Suprapubic skin (tissue), 4 donors: ENCODE data around the gene TBCEL. TPM values are rescaled to one million over a fixed set of nuclear protein-coding genes. Genes with fewer than 3 reads are reported as not detected.

Source experiments
- DNase-seq, 2 donors: peaks; one replicate each; pipeline ENCODE4 v3.0.0-alpha.2; 2019; ENCODE audit warnings: low spot score in 2 of 2
- H3K27ac ChIP-seq: fragments of 200-600 bp; sonication (generic); one replicate; pipeline ENCODE4 v1.5.1; 2019
- H3K27me3 ChIP-seq: fragments of 200-600 bp; sonication (generic); one replicate; pipeline ENCODE4 v1.5.1; 2019
- H3K36me3 ChIP-seq: fragments of 200-600 bp; sonication (generic); one replicate; pipeline ENCODE4 v1.5.1; 2019
- H3K4me1 ChIP-seq: fragments of 200-600 bp; sonication (generic); one replicate; pipeline ENCODE4 v1.5.1; 2019
- H3K4me3 ChIP-seq: fragments of 200-600 bp; sonication (generic); one replicate; pipeline ENCODE4 v1.5.1; 2019; ENCODE audit warnings: mild to moderate bottlenecking
- H3K9me3 ChIP-seq: fragments of 200-600 bp; sonication (generic); one replicate; pipeline ENCODE4 v1.5.1; 2019
- EP300 ChIP-seq: sonication (generic); formaldehyde crosslinking; IDR thresholded peaks from one replicate; pipeline ENCODE4 v1.6.1; 2017; ENCODE audit warnings: antibody characterized with exemption
- POLR2A ChIP-seq, 2 donors: fragments of 450-650 bp; IDR thresholded peaks; one replicate each; pipeline ENCODE4 v1.6.1; 2017; ENCODE audit warnings: antibody characterized with exemption in 2 of 2, mild to moderate bottlenecking in 2 of 2, moderate library complexity in 2 of 2
- POLR2AphosphoS5 ChIP-seq, 3 donors: sonication (generic); formaldehyde crosslinking; IDR thresholded peaks; one replicate each; pipeline ENCODE4 v1.6.1; 2017; ENCODE audit warnings: antibody characterized with exemption in 3 of 3
- WGBS: methylation state at CpG from one replicate; pipeline ENCODE4 v1.1.5; 2018; 5-methylcytosine and 5-hydroxymethylcytosine counted together
- total RNA-seq, 4 donors: library from RNA; depleted of rRNA; stranded (reverse); fragments of >200 nt; gene quantifications; one replicate each; pipeline ENCODE4 v1.1.0, GENCODE V29; 2016
- TF ChIP-seq, protein P1 (sequence below), 2 donors: fragments of 200-600 bp in 1 of 2; fragments of 450-650 bp in 1 of 2; sonication (generic) in 1 of 2; IDR thresholded peaks; one replicate each; pipeline ENCODE4 v1.5.1; 2016 to 2019; ENCODE audit warnings: antibody characterized with exemption in 2 of 2, mild to moderate bottlenecking in 1 of 2, moderate library complexity in 1 of 2

TBCEL gene
- total RNA-seq, 4 donors from 2014 or later = 5.7 to 14.2 (median 9.5) TPM

DNA sequence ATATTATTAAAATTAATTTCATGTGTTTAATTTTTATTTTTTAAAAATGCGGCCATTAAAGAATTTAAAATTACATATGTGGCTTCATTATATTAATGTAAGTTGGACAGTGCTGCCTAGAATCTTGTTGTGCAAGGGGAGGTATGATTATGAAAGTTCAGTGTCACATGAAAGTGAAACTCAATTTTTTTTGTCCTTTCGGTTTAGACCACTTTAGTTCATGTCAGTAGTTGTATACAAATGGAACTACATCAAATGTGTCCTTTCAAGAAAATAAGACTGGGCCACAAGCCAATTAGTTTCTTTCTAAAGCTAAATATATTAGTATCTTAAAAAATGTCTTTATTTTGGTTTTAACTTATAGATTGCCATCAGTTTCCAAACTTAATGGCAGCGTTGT, 35.7 kb downstream of the TBCEL start:
- H3K36me3 ChIP-seq = peaks cover 48% of the 10 kb centered on the region

DNA sequence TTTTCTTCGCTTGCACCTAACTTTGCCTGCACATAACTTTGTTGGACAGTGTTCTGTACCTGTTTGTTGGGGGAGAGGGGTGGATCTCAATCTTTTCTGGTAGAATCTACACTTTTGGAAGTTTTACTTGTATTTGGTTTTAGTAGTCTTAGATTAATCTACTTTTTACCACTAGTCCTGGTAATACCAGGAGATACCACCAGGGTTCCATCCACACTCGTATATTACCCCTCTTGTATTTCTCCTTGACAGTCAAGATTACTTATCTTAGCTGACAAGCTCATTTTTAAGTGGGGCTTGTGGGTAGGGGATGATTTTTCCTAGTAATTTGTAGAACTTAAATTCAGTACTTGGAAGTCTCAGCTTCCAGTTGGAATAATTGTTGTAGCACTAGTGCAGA, 39.8 kb downstream of the TBCEL start:
- Histone ChIP-seq H3K27ac (no peak overlapping the region), H3K36me3 (peaks cover 35% of the 10 kb centered on the region), H3K9me3 (no peaks in the 10 kb centered on the region), H3K4me3 (no peak overlapping the region), H3K4me1 (no peaks in the 10 kb centered on the region), H3K27me3 (no peaks in the 10 kb centered on the region)
- no peak for DNase-seq
- TF ChIP-seq, protein P1, sequence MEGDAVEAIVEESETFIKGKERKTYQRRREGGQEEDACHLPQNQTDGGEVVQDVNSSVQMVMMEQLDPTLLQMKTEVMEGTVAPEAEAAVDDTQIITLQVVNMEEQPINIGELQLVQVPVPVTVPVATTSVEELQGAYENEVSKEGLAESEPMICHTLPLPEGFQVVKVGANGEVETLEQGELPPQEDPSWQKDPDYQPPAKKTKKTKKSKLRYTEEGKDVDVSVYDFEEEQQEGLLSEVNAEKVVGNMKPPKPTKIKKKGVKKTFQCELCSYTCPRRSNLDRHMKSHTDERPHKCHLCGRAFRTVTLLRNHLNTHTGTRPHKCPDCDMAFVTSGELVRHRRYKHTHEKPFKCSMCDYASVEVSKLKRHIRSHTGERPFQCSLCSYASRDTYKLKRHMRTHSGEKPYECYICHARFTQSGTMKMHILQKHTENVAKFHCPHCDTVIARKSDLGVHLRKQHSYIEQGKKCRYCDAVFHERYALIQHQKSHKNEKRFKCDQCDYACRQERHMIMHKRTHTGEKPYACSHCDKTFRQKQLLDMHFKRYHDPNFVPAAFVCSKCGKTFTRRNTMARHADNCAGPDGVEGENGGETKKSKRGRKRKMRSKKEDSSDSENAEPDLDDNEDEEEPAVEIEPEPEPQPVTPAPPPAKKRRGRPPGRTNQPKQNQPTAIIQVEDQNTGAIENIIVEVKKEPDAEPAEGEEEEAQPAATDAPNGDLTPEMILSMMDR (IDR thresholded peaks at IDR 0.05) = no peak
- TF ChIP-seq EP300 (no peak), POLR2A (IDR thresholded peaks at IDR 0.05) (no peak), POLR2AphosphoS5 (IDR thresholded peaks at IDR 0.05) (no peak)
- 91% methylated on average over 2 of the region's 2 CpGs for WGBS

More for the DNA sequence above, 35.7 kb downstream of the TBCEL start:
- TF ChIP-seq EP300 (no peak), POLR2A (IDR thresholded peaks at IDR 0.05) (no peak), POLR2AphosphoS5 (IDR thresholded peaks at IDR 0.05) (no peak)
- TF ChIP-seq, protein P1 (IDR thresholded peaks at IDR 0.05) = no peak
- no peak for DNase-seq
- Histone ChIP-seq H3K4me1 (no peaks in the 10 kb centered on the region), H3K4me3 (no peak overlapping the region), H3K27ac (no peak overlapping the region), H3K9me3 (no peaks in the 10 kb centered on the region), H3K27me3 (no peaks in the 10 kb centered on the region)
- WGBS = 90% methylated on average over 3 of the region's 3 CpGs

DNA sequence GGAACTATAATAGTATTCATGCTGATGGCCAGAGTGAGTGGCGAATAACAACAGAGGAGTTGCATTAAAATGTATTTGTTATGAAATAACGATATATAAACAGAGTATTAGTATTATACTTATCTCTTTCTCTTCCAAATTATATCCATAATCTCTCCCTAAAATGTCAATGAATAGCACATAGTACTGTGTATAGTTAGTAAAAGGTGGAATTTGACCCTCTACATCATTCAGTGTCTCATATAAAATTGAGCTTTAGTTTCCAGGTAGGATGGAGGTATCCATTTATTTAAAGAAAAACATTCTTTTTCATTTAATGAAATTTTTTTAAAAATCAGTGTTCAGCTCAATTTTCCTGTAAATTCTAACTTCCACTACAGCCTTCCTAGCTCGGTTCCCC, 42.7 kb downstream of the TBCEL start:
- TF ChIP-seq POLR2A (IDR thresholded peaks at IDR 0.05) (no peak), POLR2AphosphoS5 (IDR thresholded peaks at IDR 0.05) (no peak), EP300 (no peak)
- TF ChIP-seq, protein P1 (IDR thresholded peaks at IDR 0.05) = no peak
- DNase-seq = no peak
- H3K27me3 ChIP-seq = no peaks in the 10 kb centered on the region
- H3K4me3 ChIP-seq = no peak overlapping the region
- H3K4me1 ChIP-seq = no peaks in the 10 kb centered on the region
- peaks cover 34% of the 10 kb centered on the region for H3K36me3 ChIP-seq
- no peaks in the 10 kb centered on the region for H3K9me3 ChIP-seq
- 97% methylated on average over 3 of the region's 3 CpGs for WGBS
- no peak overlapping the region for H3K27ac ChIP-seq

DNA sequence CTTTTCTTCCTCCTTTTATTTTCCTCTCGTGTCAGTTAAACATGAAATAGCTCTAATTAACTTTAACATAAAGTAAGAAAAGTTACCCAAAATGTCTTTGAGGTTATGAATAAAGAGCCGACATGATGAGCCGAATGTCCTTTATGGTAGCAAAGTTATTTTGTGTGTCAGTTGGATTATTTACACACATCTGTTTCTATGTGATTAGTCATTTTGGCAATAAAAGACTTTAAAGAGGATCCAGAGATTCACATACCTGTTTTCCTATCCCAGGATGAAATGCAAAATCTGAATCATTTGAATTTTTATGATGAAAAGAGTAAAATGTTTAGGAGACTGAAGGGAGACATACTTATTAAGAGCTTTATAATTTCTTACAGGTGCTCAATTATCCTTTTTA, 43.1 kb downstream of the TBCEL start:
- H3K4me1 ChIP-seq = no peaks in the 10 kb centered on the region
- WGBS = 91% methylated on average over 3 of the region's 3 CpGs
- TF ChIP-seq POLR2AphosphoS5 (IDR thresholded peaks at IDR 0.05) = no peak
- TF ChIP-seq, protein P1 (IDR thresholded peaks at IDR 0.05) = no peak
- no peak for TF ChIP-seq POLR2A (IDR thresholded peaks at IDR 0.05)
- TF ChIP-seq EP300 = no peak
- peaks cover 30% of the 10 kb centered on the region for H3K36me3 ChIP-seq
- H3K9me3 ChIP-seq = no peaks in the 10 kb centered on the region
- no peaks in the 10 kb centered on the region for H3K27me3 ChIP-seq
- no peak overlapping the region for H3K4me3 ChIP-seq
- H3K27ac ChIP-seq = no peak overlapping the region
- no peak for DNase-seq

DNA sequence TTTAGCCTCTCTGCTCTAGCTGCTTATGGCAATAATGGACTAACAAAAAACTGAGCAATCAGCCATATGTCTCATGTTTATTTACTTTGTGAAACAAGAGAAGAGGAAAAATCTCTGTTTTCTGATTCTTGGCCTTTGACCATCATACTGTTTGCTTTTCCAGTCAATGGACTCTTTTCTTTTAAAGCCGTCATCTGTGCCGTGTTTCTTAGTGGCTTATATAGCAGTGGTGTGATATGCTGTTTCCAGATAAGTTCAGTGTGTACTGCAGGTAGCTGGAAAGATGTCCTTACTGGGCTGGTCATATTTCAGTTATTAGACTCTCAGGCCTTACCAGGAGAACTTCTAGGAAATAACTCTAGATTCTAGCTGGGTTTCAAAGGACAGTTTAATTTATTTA, 43.6 kb downstream of the TBCEL start:
- no peaks in the 10 kb centered on the region for H3K4me1 ChIP-seq
- no peaks in the 10 kb centered on the region for H3K9me3 ChIP-seq
- H3K27me3 ChIP-seq = no peaks in the 10 kb centered on the region
- H3K27ac ChIP-seq = no peak overlapping the region
- TF ChIP-seq POLR2A (IDR thresholded peaks at IDR 0.05) (no peak), POLR2AphosphoS5 (IDR thresholded peaks at IDR 0.05) (no peak), EP300 (no peak)
- TF ChIP-seq, protein P1 (IDR thresholded peaks at IDR 0.05) = no peak
- peaks cover 26% of the 10 kb centered on the region for H3K36me3 ChIP-seq
- DNase-seq = no peak
- H3K4me3 ChIP-seq = no peak overlapping the region
- WGBS = 88% methylated on average over 2 of the region's 2 CpGs
